CD4-positive, alpha-beta T cell treated with Interleukin-15 for 4 hours (primary cell): ENCODE data around the gene CCNC.

Experiments used
- DNase-seq: peaks from one replicate; pipeline ENCODE4 v3.0.0-alpha.2; 2020; ENCODE audit warnings: low spot score

The CCNC gene

DNA sequence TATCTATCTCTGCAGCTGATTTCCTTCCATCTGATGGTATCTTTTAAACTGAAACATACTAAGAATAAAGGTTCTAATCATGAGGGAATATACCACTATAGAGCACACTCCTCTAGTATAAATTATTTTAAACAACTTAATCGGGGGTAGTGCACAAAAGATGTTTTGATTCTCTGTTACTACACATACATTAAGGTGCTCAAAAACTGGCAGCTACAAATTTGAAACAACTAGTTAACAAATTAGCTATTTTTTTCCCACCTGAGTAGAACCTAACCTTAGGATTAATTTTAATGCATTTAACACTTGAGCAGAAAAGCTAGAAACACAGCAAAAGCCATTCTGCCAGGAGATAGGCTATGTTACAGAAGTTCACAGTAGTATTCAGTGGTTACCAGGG lies 23.0 kb downstream of the CCNC start:
- no peak for DNase-seq

DNA sequence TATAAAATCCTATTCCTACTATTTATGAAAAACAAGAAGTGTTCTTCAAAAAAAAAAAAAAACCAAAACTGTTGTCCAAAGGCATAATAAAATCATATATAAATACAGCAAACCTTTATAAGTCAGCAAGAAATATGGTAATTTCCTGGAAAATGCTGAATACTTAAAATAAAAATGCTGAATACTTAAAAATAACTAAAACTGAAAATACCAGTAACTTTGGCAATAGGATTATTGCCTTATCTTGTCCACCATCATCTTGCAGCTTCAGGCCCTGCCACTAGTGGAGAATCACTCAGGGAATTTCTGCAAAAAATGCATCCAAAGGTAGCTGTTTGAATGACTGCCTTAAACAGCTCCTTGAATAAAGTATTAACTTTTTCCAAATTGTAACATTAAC lies 24.5 kb downstream of the CCNC start:
- DNase-seq = no peak

DNA sequence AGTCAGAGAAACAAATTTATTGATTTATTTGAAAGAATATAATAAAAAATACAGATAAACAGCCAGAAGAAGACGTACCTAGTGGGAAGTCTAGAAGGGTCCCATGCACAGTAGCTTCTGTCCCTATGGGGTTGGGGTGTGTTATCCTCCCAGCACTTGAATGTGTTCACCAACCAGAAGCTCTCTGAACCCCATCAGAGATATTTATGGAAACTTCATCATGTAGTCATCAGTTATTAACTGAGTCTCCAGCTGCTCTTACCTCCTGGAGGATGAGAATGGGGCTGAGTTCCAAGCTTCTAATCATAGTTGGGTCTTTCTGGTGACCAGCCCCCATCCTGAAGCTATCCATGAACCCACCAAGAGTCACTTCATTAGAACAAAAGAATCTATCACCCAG lies 37.8 kb downstream of the CCNC start:
- no peak for DNase-seq

DNA sequence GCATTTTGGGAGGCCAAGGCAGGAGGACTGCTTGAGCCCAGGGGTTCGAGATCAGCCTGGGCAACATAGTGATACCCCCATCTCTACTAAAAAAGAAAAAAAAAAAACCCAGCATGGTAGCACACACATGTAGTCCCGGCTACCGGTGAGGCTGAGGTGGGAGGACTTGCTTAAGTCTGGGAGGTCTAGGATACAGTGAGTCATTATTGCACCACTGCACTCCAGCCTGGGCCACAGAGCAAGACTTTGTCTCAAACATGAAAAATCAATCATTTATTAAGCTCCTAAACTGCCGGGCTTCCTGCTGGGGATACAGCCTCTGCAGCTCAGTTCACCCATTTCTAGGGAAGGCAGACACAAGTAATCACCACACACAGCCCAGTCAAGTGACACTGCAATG lies 45.9 kb downstream of the CCNC start:
- DNase-seq = no peak

DNA sequence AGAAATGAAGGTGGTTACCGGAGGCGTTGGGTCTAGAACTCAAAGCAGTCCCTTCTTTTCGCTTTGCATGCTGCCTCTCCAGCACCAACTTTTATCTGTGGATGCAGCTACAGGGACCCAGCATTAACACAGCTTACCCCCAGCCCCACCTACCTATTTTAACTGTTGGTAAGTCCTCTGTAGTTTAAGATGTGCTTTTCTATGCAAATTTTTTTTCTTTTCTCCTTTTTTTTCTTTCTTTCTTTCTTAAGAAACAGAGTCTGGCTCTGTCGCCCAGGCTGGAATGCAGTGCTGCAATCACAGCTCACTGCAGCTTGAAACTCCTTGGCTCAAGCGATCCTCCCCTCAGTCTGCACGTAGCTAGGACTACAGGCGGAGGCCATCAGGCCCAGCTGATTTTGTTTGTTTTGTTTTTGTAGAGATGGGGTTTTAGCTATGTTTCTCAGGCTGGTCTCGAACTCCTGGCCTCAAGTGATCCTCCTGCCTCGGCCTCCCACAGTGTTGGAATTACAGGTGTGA lies 46.8 kb downstream of the CCNC start:
- DNase-seq = no peak

DNA sequence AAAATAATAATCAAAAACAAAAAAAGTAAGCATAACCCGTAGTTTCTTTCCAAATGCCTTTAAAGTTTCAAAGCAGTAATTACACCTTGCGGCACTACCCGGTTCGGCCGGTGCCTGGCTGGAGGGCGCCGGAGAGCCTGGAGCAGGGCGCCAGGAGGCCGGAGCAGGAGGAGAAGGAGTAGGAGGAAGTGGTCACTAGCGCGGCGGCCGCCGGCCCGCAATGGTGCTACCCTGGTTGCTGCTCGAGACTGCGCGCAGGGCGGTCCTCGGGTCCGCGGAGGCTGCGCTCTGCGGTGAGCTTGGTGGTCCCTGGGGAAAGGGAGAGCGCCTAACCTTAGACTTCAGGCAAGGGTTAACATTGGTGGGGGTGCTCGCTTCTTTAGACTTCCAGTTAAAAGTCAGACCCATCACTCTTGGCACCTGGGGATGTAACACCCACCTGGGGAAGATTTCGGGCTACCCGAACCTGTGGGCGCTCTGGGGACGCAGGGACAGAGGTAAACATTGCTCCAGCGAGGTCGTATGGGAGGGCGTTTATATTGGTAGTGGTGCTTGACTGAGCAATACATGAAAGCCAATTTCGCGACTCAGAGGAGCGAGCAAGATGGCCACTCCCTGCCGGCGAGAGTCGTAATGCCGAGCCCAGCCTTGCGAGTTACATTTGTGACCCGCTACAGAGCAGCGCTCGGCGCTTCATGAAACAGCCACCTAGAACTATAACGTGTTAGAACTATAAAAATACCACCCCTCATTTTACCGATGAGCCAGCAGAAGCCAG lies 47.4 kb downstream of the CCNC start:
- peak; percentile 63 for DNase-seq

DNA sequence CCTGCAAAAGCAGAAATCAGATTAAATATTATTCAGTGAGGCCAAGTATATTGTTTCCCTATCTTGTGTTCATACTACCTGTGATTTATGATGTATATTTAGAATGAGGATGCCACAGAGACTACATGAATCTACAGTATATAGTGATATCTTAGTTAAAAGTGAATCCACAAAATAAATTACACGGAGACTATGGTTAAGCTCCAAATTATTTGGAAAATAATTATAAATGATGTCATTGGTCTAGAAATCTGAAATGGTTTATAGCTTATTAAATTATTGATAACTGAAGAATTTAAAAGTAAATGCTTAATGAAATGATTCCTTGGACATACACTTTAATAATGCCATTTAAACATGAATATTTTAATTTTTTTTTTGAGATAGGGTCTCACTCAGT lies 49.0 kb downstream of the CCNC start:
- DNase-seq = no peak

DNA sequence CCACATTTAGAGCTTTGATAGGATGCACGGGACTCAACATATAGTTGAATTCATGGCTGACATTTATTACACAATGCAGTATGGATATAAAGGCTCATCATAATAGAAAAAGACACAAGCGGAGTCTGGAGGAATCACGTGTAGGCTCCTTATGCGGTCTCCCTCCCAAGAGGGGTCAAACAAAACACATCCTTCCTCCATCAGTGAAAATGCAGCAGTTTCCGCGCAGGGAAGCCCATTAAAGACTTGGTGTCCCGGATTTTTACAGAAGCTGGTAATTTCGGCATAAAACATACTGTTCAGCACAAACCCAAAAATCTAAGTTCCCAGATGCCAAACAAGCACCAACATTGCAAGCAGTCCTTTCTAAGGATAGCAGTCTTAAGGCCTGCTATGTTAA lies 54.4 kb downstream of the CCNC start:
- DNase-seq = no peak

DNA sequence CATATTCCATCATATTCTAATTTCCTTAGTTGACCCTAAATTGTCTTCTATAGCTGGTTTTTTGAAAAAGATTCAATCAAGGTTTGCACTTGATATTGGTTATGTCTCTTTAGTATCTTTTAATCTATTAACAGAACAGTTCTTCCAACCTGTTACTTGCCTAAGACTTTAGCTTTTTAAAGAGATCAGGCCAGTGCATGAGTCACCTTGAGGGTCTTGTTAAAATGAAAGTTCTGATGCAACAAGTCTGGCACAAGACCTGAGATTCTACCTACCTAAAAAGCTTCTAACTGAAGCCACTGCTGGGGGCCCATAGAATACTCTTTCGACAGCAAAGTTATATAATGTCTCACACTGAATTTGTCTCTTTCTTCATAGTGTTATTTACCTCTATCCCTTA lies 56.4 kb downstream of the CCNC start:
- DNase-seq = no peak

DNA sequence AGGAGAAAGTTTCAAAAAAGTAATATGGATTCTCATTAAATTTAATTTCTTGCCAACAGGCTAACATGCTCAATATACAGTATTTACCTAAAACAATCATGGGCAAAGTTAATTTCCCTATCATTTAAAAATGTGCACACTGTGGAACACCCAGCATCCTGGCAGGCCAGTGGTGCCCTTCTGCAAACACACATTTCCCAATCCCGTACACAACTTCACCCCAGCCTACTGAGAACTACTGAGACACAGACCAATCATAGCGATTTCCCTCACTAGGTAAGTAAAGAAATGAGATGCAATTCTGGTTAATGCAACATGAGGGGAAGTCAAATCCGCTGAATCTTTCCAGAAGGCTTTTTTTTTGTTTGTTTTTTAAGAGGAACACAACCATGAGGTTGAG lies 60.8 kb downstream of the CCNC start:
- no peak for DNase-seq

DNA sequence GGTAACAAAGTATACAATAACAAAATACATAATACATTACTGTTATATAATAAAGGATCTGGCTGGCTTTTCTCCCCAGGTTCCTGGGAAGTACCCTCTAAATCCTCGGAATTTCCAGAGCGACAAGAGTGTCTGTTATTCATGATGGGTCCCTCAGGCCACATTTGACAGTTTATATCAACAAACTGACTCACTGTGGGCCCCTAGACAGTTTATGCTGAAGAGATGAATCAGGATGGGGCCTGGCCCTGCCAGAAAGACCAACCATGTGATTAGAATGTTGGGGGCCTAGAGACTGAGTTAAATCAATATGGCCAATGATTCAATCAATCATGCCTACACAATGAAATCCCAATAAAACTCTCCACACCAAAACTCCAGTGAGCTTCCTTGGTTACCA lies 66.7 kb downstream of the CCNC start:
- no peak for DNase-seq

DNA sequence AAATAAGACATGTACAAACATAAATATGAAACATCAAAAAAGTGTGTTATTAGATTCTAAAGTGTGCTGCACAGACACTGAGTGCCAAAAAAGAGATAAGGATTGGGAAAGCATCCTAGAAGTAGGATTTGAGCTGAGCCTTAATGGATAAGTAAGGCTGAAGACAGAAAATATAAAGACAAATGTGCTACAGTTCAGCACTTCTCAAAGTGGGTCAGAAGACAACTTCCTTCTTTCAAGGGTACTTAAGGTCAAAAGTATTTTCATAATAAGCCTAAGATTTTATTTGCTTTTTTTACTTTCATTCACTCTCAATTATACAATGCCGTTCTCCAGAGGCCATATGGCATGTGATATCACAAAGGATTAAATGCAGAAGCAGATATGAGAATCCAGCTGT lies 70.0 kb downstream of the CCNC start:
- no peak for DNase-seq

DNA sequence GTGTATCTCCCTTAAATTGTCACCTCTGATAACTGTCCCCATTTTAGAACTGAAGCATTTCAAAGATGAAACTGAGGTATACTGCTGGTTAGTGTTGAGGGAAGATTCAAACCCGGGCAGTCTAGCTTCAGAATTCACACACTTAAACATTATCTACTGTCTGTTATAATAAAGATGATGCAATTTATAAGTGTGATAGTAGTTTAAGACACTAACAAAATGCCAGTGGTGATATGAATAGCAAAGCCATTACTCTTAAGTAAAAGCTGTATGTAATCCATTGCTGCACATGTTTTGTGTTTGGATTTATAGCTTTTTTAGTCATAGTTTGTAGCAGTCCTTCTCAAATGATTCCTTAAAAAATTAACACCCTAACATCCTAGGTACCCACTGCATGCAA lies 73.0 kb downstream of the CCNC start:
- DNase-seq = no peak
